GM12891 (cell line): ENCODE results near the gene NEK5.

Experiments
- POLR2A ChIP-seq: IDR thresholded peaks from 2 replicates; pipeline ENCODE4 v1.6.1; 2011; ENCODE audit warnings: low read depth, low read length, control low read depth
- POLR2AphosphoS5 ChIP-seq: IDR thresholded peaks from 2 replicates; pipeline ENCODE4 v1.6.1; 2011; ENCODE audit warnings: low read depth, low read length, control low read depth
- POU2F2 ChIP-seq: IDR thresholded peaks from 2 replicates; pipeline ENCODE4 v1.6.1; 2011; ENCODE audit warnings: low read depth, mild to moderate bottlenecking, control low read depth, low read length, moderate library complexity
- SPI1 ChIP-seq: IDR thresholded peaks from 2 replicates; pipeline ENCODE4 v1.6.1; 2011; ENCODE audit warnings: low read depth, low read length, control low read depth
- TAF1 ChIP-seq: IDR thresholded peaks from 2 replicates; pipeline ENCODE4 v1.6.1; 2011; ENCODE audit warnings: low read depth, low read length, control low read depth

- TF ChIP-seq SPI1: no peak
- TF ChIP-seq POLR2A: no peak
- no peak for TF ChIP-seq POLR2AphosphoS5
- no peak for TF ChIP-seq POU2F2
- TF ChIP-seq TAF1: no peak
Measured at GRCh38 chr13:51988988-51989618, 139.8 kb downstream of the NEK5 start.
